ENCODE measurements around the gene RPL39L. TPM values are rescaled to one million over a fixed set of nuclear protein-coding genes. Genes with fewer than 3 reads are reported as not detected.
A peak's percentile ranks its signal among the peaks of the same experiment; 100 is the strongest.
"Not testable (repeated sequence)": the region's sequence is repeated elsewhere in the genome, so short reads cannot be mapped to it uniquely, and the experiment has no call there.

Gene RPL39L
- total RNA-seq, 1 donor from 2014 or later: 32.2 TPM

DNA sequence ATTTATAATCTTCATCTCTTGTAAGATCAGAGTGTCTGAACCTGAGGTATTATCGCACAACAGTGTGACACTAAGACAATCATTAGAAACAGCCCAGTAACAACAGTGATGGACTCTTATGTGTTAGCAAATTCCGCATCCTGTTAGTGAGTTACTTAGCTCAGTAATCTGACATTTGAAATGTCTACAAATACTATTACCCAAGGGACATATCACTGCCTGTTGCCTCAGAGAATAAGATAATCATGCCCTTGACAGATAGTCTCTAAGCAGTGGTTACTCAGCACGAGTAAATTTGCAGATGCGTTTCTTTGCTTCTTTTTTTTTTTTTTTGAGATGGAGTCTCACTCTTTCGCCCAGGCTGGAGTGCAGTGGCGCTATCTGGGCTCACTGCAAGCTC is 44.6 kb upstream of the RPL39L start:
- H3K27ac Mint-ChIP-seq (ENCODE audit: unreplicated experiment): no peak overlapping the region
- no peak overlapping the region for H3K4me3 Mint-ChIP-seq
- TF ChIP-seq, protein P1, sequence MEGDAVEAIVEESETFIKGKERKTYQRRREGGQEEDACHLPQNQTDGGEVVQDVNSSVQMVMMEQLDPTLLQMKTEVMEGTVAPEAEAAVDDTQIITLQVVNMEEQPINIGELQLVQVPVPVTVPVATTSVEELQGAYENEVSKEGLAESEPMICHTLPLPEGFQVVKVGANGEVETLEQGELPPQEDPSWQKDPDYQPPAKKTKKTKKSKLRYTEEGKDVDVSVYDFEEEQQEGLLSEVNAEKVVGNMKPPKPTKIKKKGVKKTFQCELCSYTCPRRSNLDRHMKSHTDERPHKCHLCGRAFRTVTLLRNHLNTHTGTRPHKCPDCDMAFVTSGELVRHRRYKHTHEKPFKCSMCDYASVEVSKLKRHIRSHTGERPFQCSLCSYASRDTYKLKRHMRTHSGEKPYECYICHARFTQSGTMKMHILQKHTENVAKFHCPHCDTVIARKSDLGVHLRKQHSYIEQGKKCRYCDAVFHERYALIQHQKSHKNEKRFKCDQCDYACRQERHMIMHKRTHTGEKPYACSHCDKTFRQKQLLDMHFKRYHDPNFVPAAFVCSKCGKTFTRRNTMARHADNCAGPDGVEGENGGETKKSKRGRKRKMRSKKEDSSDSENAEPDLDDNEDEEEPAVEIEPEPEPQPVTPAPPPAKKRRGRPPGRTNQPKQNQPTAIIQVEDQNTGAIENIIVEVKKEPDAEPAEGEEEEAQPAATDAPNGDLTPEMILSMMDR (conservative IDR thresholded peaks at IDR 0.05): no peak
- DNase-seq (ENCODE audit: low read depth, low spot score): no peak
- peaks cover 6% of the 10 kb centered on the region for H3K4me1 Mint-ChIP-seq
- H3K36me3 Mint-ChIP-seq (ENCODE audit: low read depth): no peaks in the 10 kb centered on the region
- no peaks in the 10 kb centered on the region for H3K9me3 Mint-ChIP-seq
- H3K27me3 Mint-ChIP-seq (ENCODE audit: low read depth): peaks cover 47% of the 10 kb centered on the region

DNA sequence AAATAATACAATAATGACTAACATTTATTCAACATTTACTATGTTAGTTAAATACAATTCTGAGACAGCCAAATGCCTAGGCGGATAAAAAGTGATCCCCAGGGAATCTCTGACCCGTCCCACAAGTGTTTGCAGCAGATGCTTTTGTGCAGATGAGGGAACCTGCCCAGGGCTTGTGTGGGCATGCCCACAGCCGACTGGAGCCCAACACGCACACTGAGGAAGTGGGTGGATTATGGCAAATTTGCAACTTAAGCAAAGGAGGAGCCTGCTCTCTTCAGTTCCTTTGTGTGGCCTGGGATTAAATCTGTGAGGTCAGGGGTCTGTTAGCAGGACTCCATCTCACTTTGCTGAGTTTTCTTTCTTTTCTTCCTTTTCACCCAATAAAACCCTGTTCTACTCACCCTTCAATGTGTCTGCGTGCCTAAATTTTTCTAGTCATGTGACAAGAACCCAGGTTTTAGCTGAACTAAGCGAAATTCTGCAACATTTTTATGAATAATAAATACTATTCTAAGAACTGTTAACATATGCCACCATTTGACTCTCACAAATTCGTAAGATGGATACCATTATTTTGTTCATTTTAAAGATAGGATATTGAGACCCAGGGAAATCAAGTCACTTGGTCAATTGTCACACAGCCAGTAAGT is 44.0 kb upstream of the RPL39L start:
- Mint-ChIP-seq H3K4me3 (no peak overlapping the region), H3K9me3 (no peaks in the 10 kb centered on the region), H3K36me3 (ENCODE audit: low read depth) (no peaks in the 10 kb centered on the region), H3K27me3 (ENCODE audit: low read depth) (peaks cover 52% of the 10 kb centered on the region), H3K27ac (ENCODE audit: unreplicated experiment) (peak overlapping the region; percentile 53), H3K4me1 (peaks cover 6% of the 10 kb centered on the region)
- TF ChIP-seq, protein P1 (conservative IDR thresholded peaks at IDR 0.05): no peak
- no peak for DNase-seq (ENCODE audit: low read depth, low spot score)

DNA sequence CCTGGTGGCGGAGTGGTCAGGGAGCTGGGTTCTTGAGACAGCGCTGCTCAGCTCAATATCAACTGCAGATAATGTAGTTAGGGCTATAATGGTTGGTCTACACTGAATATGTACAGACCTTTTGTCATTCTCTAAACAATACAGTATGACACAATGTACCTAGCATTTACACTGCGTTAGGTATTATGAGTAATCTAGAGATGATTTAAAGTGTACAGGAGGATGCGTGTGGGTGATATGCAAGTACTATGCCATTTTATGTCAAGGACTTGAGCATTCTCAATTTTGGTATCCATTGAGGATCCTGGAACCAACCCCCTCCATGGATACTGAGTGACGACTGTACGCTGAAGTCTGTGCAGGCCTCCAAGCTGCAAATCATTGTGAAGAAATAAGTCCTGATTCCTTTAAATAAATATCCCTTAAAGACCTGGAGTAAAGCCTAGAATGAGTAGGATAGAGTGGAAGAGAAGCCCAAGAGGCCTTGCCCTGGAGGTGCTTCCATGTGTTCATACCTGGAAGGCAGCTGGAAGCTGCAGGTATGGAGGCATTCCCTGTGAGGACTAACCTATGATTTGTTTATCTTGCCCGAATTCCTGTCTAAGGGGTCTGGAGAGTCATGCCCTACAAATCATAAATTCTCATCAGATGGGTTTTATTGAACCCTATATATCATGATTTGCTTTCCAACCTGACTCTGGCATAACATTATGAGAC is 42.3 kb upstream of the RPL39L start:
- H3K27me3 Mint-ChIP-seq (ENCODE audit: low read depth): peaks cover 56% of the 10 kb centered on the region
- H3K4me3 Mint-ChIP-seq: no peak overlapping the region
- TF ChIP-seq, protein P1 (conservative IDR thresholded peaks at IDR 0.05): no peak

DNA sequence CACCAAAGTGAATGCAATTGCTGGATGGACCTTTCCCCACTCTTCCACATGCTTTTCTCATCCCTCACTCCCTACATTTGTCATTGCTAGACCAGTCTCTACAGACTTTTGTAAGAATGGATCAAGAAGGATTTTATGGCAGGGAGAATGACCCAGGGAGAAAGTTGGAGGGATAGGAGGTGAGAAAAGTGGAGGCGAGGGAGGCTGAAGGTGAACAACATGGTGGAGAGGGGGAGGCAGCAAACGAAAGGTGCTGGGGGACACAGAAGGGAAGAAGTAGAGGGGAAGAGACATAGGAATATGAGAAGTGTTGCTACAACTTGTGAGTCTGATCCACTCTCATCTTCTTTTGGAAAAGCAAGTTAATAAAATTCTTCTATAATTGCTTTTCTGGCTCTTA is 33.6 kb upstream of the RPL39L start:
- TF ChIP-seq, protein P1 (conservative IDR thresholded peaks at IDR 0.05): no peak
- Mint-ChIP-seq H3K27ac (ENCODE audit: unreplicated experiment) (no peak overlapping the region), H3K36me3 (ENCODE audit: low read depth) (no peaks in the 10 kb centered on the region), H3K9me3 (no peaks in the 10 kb centered on the region), H3K4me1 (no peaks in the 10 kb centered on the region), H3K4me3 (no peak overlapping the region), H3K27me3 (ENCODE audit: low read depth) (peaks cover 11% of the 10 kb centered on the region)
- no peak for DNase-seq (ENCODE audit: low read depth, low spot score)

More for the DNA sequence above, 42.3 kb upstream of the RPL39L start:
- Mint-ChIP-seq H3K36me3 (ENCODE audit: low read depth) (no peaks in the 10 kb centered on the region), H3K27ac (ENCODE audit: unreplicated experiment) (no peak overlapping the region), H3K9me3 (no peaks in the 10 kb centered on the region), H3K4me1 (peaks cover 6% of the 10 kb centered on the region)
- DNase-seq (ENCODE audit: low read depth, low spot score): no peak

DNA sequence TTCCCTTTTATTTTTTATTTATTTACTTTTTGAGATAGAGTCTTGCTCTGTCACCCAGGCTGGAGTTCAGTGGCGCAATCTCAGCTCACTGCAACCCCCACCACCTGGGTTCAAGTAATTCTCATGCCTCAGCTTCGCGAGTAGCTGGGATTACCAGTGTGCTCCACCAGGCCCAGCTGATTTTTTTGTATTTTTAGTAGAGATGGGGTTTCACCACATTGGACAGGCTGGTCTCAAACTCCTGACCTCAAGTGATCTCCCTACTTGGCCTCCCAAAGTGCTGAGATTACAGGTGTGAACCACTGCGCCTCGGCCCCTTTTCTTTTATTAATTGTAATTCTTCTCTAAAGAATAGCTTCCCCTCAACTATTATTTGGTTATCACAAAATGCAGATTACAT is 31.6 kb upstream of the RPL39L start:
- H3K9me3 Mint-ChIP-seq; H3K36me3 Mint-ChIP-seq (ENCODE audit: low read depth): not testable (repeated sequence)
- H3K27me3 Mint-ChIP-seq (ENCODE audit: low read depth): peaks cover 15% of the 10 kb centered on the region

More for the DNA sequence above, 31.6 kb upstream of the RPL39L start:
- not testable (repeated sequence) for H3K4me3 Mint-ChIP-seq; H3K4me1 Mint-ChIP-seq; DNase-seq (ENCODE audit: low read depth, low spot score); H3K27ac Mint-ChIP-seq (ENCODE audit: unreplicated experiment)
